ENCODE results near the gene CCDC157.

The CCDC157 gene

GRCh38 chr22:30357650-30358215 lies 926 bp downstream of the CCDC157 start:
- no peak for DNase-seq (ENCODE audit: low spot score)

GRCh38 chr22:30358541-30358940 lies 1.7 kb downstream of the CCDC157 start:
- DNase-seq (ENCODE audit: low spot score) = no peak

GRCh38 chr22:30361916-30362650 lies 5.3 kb downstream of the CCDC157 start:
- no peak for DNase-seq (ENCODE audit: low spot score)

GRCh38 chr22:30362651-30363281 lies 6.0 kb downstream of the CCDC157 start:
- DNase-seq (ENCODE audit: low spot score) = no peak

GRCh38 chr22:30365891-30366290 lies 9.1 kb downstream of the CCDC157 start:
- DNase-seq (ENCODE audit: low spot score) = no peak

GRCh38 chr22:30368420-30368819 lies 11.6 kb downstream of the CCDC157 start:
- no peak for DNase-seq (ENCODE audit: low spot score)

GRCh38 chr22:30370641-30371230 lies 13.9 kb downstream of the CCDC157 start:
- DNase-seq (ENCODE audit: low spot score) = no peak

GRCh38 chr22:30371321-30371720 lies 14.5 kb downstream of the CCDC157 start:
- DNase-seq (ENCODE audit: low spot score) = no peak

GRCh38 chr22:30371981-30372380 lies 15.2 kb downstream of the CCDC157 start:
- DNase-seq (ENCODE audit: low spot score) = no peak

GRCh38 chr22:30372915-30373314 lies 16.1 kb downstream of the CCDC157 start:
- DNase-seq (ENCODE audit: low spot score) = no peak

- no peak for DNase-seq (ENCODE audit: low spot score)
Observed at GRCh38 chr22:30373331-30374325, 16.8 kb downstream of the CCDC157 start.

GRCh38 chr22:30375312-30375849 lies 18.6 kb downstream of the CCDC157 start:
- DNase-seq (ENCODE audit: low spot score) = no peak

GRCh38 chr22:30380011-30380410 lies 23.2 kb downstream of the CCDC157 start:
- DNase-seq (ENCODE audit: low spot score) = no peak

GRCh38 chr22:30381264-30381663 lies 24.5 kb downstream of the CCDC157 start:
- no peak for DNase-seq (ENCODE audit: low spot score)

- DNase-seq (ENCODE audit: low spot score) = no peak
Observed at GRCh38 chr22:30382340-30382739, 25.5 kb downstream of the CCDC157 start.

- no peak for DNase-seq (ENCODE audit: low spot score)
Observed at GRCh38 chr22:30383061-30383460, 26.3 kb downstream of the CCDC157 start.

GRCh38 chr22:30385942-30386341 lies 29.1 kb downstream of the CCDC157 start:
- DNase-seq (ENCODE audit: low spot score) = no peak

GRCh38 chr22:30386608-30386959 lies 29.8 kb downstream of the CCDC157 start:
- DNase-seq (ENCODE audit: low spot score) = no peak

GRCh38 chr22:30386960-30387827 lies 30.4 kb downstream of the CCDC157 start, which contains the start of gene RNF215:
Gene RNF215 (minus strand): TSS chr22:30387411. CDS start chr22:30387313, 98 bp downstream.
- DNase-seq (ENCODE audit: low spot score) = peak; percentile 86

- peak; percentile 75 for DNase-seq (ENCODE audit: low spot score)
Observed at GRCh38 chr22:30390974-30391691, 34.3 kb downstream of the CCDC157 start.

Data from LoVo (cell line).